CD4-positive, CD25-positive, alpha-beta regulatory T cell (primary cell): ENCODE results near the gene SCMH1. TPM values are rescaled to one million over a fixed set of nuclear protein-coding genes. Genes with fewer than 3 reads are reported as not detected.
A peak's percentile ranks its signal among the peaks of the same experiment; 100 is the strongest.

Source experiments
- ATAC-seq, 2 donors: fragments of 150-1000 bp; cut with Tn5 transposase; one replicate each; pipeline ENCODE4 v1.10.0; 2021; ENCODE audit warnings: low read depth in 2 of 2, moderate number of reproducible peaks in 2 of 2, moderate library complexity in 1 of 2
- DNase-seq, 3 donors: peaks; one replicate each; pipeline versions ENCODE4 v3.0.0 to v3.0.0-alpha.2; 2012 to 2022; ENCODE audit warnings: mixed read lengths in 1 of 3
- H3K27ac ChIP-seq: one replicate; pipeline ENCODE4 v1.7.0; 2013; ENCODE audit warnings: mild to moderate bottlenecking, low read length; ENCODE audit not compliant: insufficient read depth, poor library complexity, severe bottlenecking
- H3K27me3 ChIP-seq: one replicate; pipeline ENCODE4 v1.7.0; 2013; ENCODE audit warnings: low read length; ENCODE audit not compliant: control insufficient read depth, insufficient read depth
- H3K36me3 ChIP-seq: one replicate; pipeline ENCODE4 v1.7.0; 2013; ENCODE audit warnings: mild to moderate bottlenecking, low read length, moderate library complexity; ENCODE audit not compliant: control insufficient read depth, insufficient read depth
- H3K4me1 ChIP-seq: 2 replicates; pipeline ENCODE4 v1.7.0; 2013; ENCODE audit warnings: mild to moderate bottlenecking, low read length; ENCODE audit not compliant: insufficient read depth, control insufficient read depth, poor library complexity, severe bottlenecking
- H3K4me3 ChIP-seq: one replicate; pipeline ENCODE4 v1.7.0; 2013; ENCODE audit warnings: low read depth, mild to moderate bottlenecking, low read length, moderate library complexity
- H3K9me3 ChIP-seq, 2 experiments: 1 replicate in 1 of 2; 2 replicates in 1 of 2; pipeline ENCODE4 v1.7.0; 2013; ENCODE audit warnings: low read length in 2 of 2, mild to moderate bottlenecking in 1 of 2, moderate library complexity in 1 of 2; ENCODE audit not compliant: control insufficient read depth in 2 of 2
- H3K27ac Mint-ChIP-seq, 3 donors: one replicate each; pipeline ENCODE4 v1.8.0; 2020 to 2022; ENCODE audit warnings: mild to moderate bottlenecking in 3 of 3, mixed read lengths in 3 of 3, moderate library complexity in 2 of 3
- H3K27me3 Mint-ChIP-seq: one replicate; pipeline ENCODE4 v1.8.0; 2022; ENCODE audit warnings: mild to moderate bottlenecking, mixed read lengths
- H3K36me3 Mint-ChIP-seq: one replicate; pipeline ENCODE4 v1.8.0; 2020; ENCODE audit warnings: mixed read lengths
- H3K4me1 Mint-ChIP-seq, 4 donors: one replicate each; pipeline ENCODE4 v1.8.0; 2020 to 2022; ENCODE audit warnings: mixed read lengths in 4 of 4, mild to moderate bottlenecking in 1 of 4
- H3K4me3 Mint-ChIP-seq, 4 donors: one replicate each; pipeline ENCODE4 v1.8.0; 2020 to 2022; ENCODE audit warnings: mild to moderate bottlenecking in 4 of 4, mixed read lengths in 4 of 4, moderate library complexity in 3 of 4
- H3K9me3 Mint-ChIP-seq, 7 donors: one replicate each; pipeline ENCODE4 v1.8.0; 2020 to 2022; ENCODE audit warnings: mixed read lengths in 7 of 7, mild to moderate bottlenecking in 3 of 7, moderate library complexity in 2 of 7
- polyA plus RNA-seq, 4 donors: library from polyadenylated mRNA; unstranded; fragments of 300-500 nt; fragmentation: Illumina TruSeq; gene quantifications; one replicate each; pipeline ENCODE4 v1.2.3, GENCODE V29; 2021
- total RNA-seq: library from RNA; stranded (reverse); gene quantifications from one replicate; pipeline ENCODE4 v1.2.3, GENCODE V29; 2022

SCMH1 gene
- 27.6 TPM for total RNA-seq
- polyA plus RNA-seq: 1 to 10 TPM; 3.4 to 7.3 (median 5.2) TPM

DNA sequence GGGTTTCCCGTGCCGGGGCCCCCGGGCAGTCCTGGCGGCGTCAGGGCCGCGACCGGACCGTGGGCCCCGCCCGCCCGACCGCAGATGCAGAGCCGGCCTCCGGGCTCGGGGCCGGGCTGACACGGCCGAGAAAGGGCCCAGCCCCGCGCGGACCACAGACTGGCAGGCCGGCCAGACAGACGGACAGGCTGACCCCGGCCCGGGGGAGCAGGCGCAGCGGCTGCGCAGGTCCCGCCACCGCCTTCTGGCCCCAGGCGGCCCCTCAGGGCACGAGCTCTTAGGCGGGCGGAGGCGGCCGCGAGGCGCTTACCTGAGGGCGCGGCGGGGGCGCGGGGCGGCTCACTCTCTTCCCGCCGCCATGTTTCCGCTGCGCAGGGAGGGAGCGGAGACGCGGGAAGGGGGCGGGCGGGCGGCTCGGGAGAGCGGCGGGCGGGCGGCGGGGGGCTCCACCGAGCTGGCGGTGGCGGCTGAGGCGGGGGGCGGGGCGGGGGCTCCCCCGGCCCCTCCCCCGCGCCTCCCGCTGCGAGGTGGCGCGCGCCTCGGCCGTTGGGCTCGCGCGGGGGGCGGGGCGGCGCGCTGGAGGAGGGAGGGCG is at the start of gene SCMH1:
TSS of gene SCMH1 (minus strand) at position 558 of the 593 bp plus-strand sequence. CDS start 56,173 bp downstream, outside the sequence.
- no peaks in the 10 kb centered on the region for H3K27me3 ChIP-seq
- no peaks in the 10 kb centered on the region for H3K36me3 ChIP-seq
- H3K9me3 Mint-ChIP-seq: no peaks in the 10 kb centered on the region
- no peaks in the 10 kb centered on the region for H3K9me3 ChIP-seq
- peaks cover 13% of the 10 kb centered on the region for H3K4me1 ChIP-seq
- H3K4me1 Mint-ChIP-seq: peaks cover 15 to 22% (median 18%) of the 10 kb centered on the region in 4 donors
- no peaks in the 10 kb centered on the region for H3K27me3 Mint-ChIP-seq
- peak within 1 kb of the TSS; percentile 65 to 91 (median 76) for H3K27ac Mint-ChIP-seq
- peak; percentile 49 to 64 (median 60) for DNase-seq
- ATAC-seq: peak; percentile 71 to 74
- H3K36me3 Mint-ChIP-seq: no peaks in the 10 kb centered on the region
- peak within 1 kb of the TSS; percentile 87 to 90 (median 89) for H3K4me3 Mint-ChIP-seq
- peak within 1 kb of the TSS; percentile 69 for H3K4me3 ChIP-seq
- peak within 1 kb of the TSS; percentile 66 for H3K27ac ChIP-seq

DNA sequence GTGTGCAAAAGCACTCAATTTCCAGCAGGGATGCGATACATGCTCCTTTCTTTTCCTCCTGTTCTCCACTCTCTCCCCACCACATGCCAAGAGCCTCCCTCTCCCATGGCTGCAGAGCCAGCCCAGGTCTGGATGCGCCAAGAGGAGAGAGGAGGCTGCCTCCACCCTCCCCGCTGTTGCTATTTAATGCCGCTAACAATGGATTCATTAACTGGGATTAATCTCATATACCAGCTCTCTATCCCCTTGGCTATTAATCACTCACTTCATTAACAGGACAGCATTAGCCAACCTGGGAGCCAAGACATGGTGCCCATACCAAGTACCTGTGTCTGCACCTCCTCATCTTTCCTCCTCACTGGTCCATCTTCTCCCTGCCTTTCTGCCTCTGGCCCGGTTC is 49.1 kb upstream of the SCMH1 start:
- Mint-ChIP-seq H3K27me3 (peaks cover 24% of the 10 kb centered on the region), H3K27ac (no peak overlapping the region), H3K36me3 (no peaks in the 10 kb centered on the region), H3K9me3 (peaks cover 0 to 4% (median 0%) of the 10 kb centered on the region in 7 donors), H3K4me1 (no peaks in the 10 kb centered on the region), H3K4me3 (no peak overlapping the region)
- Histone ChIP-seq H3K9me3 (no peaks in the 10 kb centered on the region), H3K4me1 (no peaks in the 10 kb centered on the region), H3K4me3 (no peak overlapping the region), H3K27ac (no peak overlapping the region), H3K27me3 (peaks cover 4% of the 10 kb centered on the region), H3K36me3 (no peaks in the 10 kb centered on the region)
- ATAC-seq (no peak), DNase-seq (no peak)

DNA sequence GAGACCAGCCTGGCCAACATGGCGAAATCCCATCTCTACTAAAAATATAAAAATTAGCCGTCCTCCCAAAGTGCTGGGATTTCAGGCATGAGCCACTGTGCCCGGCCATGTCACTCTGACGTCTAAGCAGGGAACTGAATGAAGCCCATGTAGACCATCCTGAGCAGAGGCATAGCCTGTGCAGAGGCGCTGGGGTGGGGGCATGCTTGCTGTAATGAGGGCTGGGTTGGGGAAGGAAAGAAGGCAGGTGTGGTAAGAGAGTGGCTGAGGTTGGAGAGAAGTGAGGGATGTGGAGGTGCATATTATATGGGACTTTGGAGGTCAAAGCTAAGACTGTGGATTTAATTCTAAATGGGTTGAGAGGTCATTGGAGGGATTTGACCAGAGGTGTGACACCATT is 47.1 kb upstream of the SCMH1 start:
- no peak for ATAC-seq

DNA sequence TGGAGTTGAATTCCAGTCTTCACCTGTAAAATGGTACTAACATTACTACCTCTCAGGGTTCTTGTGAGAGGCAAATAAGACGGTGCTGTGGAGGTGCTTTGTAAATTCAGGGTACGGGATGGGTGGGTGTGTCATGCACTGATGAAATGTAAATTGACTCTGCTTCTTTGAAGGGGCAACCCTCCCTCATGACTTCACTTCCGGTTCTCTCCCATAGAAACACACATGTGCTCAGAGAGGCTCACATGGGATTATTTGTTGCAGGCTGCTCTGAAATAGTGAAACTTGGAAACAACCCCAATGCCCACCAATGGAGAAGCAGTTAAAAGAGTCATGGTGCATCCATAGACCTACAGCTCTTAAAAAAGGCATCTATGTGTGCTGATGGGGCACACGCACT is 44.9 kb upstream of the SCMH1 start:
- ATAC-seq (no peak), DNase-seq (no peak)
- peaks cover 4% of the 10 kb centered on the region for H3K27me3 ChIP-seq
- Mint-ChIP-seq H3K27me3 (peaks cover 63% of the 10 kb centered on the region), H3K4me3 (no peak overlapping the region), H3K36me3 (no peaks in the 10 kb centered on the region), H3K4me1 (no peaks in the 10 kb centered on the region), H3K27ac (no peak overlapping the region), H3K9me3 (peaks cover 0 to 4% (median 0%) of the 10 kb centered on the region in 7 donors)
- H3K27ac ChIP-seq: no peak overlapping the region
- no peaks in the 10 kb centered on the region for H3K36me3 ChIP-seq
- H3K9me3 ChIP-seq: no peaks in the 10 kb centered on the region
- H3K4me3 ChIP-seq: no peak overlapping the region
- no peaks in the 10 kb centered on the region for H3K4me1 ChIP-seq

More for the DNA sequence above, 47.1 kb upstream of the SCMH1 start:
- Mint-ChIP-seq H3K36me3 (no peaks in the 10 kb centered on the region), H3K9me3 (peaks cover 0 to 4% (median 0%) of the 10 kb centered on the region in 7 donors), H3K4me3 (no peak overlapping the region), H3K27me3 (peaks cover 42% of the 10 kb centered on the region), H3K4me1 (no peaks in the 10 kb centered on the region), H3K27ac (no peak overlapping the region)
- no peak for DNase-seq
- Histone ChIP-seq H3K27me3 (peaks cover 4% of the 10 kb centered on the region), H3K4me1 (no peaks in the 10 kb centered on the region), H3K36me3 (no peaks in the 10 kb centered on the region), H3K9me3 (no peaks in the 10 kb centered on the region), H3K4me3 (no peak overlapping the region), H3K27ac (no peak overlapping the region)

DNA sequence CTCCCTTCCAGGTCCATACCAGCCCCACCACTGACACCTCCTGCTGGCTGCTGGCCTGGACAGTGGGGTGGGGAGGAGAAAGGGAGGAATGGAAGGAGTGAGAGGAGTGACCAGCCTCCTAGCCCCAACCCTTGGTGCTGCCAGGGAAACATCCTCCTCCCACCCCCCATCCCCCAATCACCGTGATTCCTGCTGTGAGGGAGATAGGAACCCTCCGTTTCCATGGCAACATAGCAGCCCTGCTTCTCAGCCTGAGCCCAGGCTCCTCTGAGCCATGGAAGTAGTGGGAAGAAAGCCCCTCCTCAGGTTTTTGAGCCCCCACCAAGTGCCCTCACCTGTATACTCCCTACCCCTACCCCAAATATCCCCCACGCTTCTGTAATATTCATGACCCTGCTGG is 44.4 kb upstream of the SCMH1 start:
- H3K9me3 Mint-ChIP-seq: peaks cover 0 to 4% (median 0%) of the 10 kb centered on the region in 7 donors
- ATAC-seq (no peak), DNase-seq (no peak)
- no peaks in the 10 kb centered on the region for H3K9me3 ChIP-seq
- H3K36me3 Mint-ChIP-seq: no peaks in the 10 kb centered on the region
- H3K27ac Mint-ChIP-seq: no peak overlapping the region
- no peaks in the 10 kb centered on the region for H3K36me3 ChIP-seq
- no peaks in the 10 kb centered on the region for H3K4me1 ChIP-seq
- peaks cover 3% of the 10 kb centered on the region for H3K27me3 ChIP-seq
- H3K4me3 ChIP-seq: no peak overlapping the region
- no peak overlapping the region for H3K27ac ChIP-seq
- no peaks in the 10 kb centered on the region for H3K4me1 Mint-ChIP-seq
- H3K4me3 Mint-ChIP-seq: no peak overlapping the region
- peaks cover 64% of the 10 kb centered on the region for H3K27me3 Mint-ChIP-seq

DNA sequence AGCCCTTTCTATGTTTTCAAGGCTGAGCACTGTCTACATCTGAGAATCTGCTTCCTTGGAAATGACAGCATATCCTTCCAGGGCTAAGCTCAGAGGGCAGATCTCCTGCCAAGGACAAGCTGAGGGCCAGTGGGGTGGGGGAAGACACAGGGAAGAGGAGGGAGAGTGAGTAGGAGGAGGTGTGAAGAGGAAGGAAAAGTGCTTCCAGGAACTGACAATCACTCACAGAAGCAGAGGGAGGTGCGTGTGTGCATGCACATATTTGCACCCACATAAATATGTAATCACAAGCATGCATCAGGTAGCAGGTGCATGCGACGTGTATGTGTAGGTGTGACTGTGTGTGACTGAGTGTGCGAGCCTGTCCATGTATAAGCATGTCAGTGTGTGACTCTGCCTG is 43.7 kb upstream of the SCMH1 start:
- Histone ChIP-seq H3K36me3 (no peaks in the 10 kb centered on the region), H3K27me3 (no peaks in the 10 kb centered on the region), H3K9me3 (no peaks in the 10 kb centered on the region), H3K27ac (no peak overlapping the region), H3K4me1 (no peaks in the 10 kb centered on the region), H3K4me3 (no peak overlapping the region)
- H3K27ac Mint-ChIP-seq: peak overlapping the region in 1 of 3 donors; percentile 75
- peaks cover 0 to 2% (median 0%) of the 10 kb centered on the region in 7 donors for H3K9me3 Mint-ChIP-seq
- no peaks in the 10 kb centered on the region for H3K36me3 Mint-ChIP-seq
- no peak for ATAC-seq
- no peaks in the 10 kb centered on the region for H3K4me1 Mint-ChIP-seq
- no peak for DNase-seq
- no peak overlapping the region for H3K4me3 Mint-ChIP-seq
- peaks cover 64% of the 10 kb centered on the region for H3K27me3 Mint-ChIP-seq

DNA sequence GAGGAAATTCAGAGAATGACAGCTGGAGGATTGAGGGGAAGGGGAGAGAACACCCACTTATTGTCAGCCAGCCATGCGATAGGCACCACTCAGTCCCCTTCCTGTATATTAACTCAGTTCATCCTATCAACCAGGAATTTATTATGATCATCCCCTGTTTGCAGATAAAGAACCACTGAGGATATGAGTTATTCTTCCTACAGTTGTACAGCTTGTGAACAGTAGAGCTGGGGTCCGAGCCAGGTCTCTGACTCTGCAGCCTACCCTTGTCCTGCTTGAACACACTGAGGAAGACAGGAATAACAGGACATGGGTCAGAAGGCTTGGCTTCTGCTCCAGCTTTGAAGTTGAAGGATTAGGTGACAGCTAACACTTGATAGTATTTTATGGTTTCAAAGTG is 42.0 kb upstream of the SCMH1 start:
- DNase-seq (no peak), ATAC-seq (no peak)
- no peaks in the 10 kb centered on the region for H3K36me3 Mint-ChIP-seq
- Histone ChIP-seq H3K9me3 (no peaks in the 10 kb centered on the region), H3K4me1 (no peaks in the 10 kb centered on the region), H3K27me3 (no peaks in the 10 kb centered on the region), H3K27ac (no peak overlapping the region), H3K36me3 (no peaks in the 10 kb centered on the region), H3K4me3 (no peak overlapping the region)
- peaks cover 0 to 2% (median 0%) of the 10 kb centered on the region in 7 donors for H3K9me3 Mint-ChIP-seq
- no peaks in the 10 kb centered on the region for H3K4me1 Mint-ChIP-seq
- no peak overlapping the region for H3K27ac Mint-ChIP-seq
- H3K27me3 Mint-ChIP-seq: peaks cover 74% of the 10 kb centered on the region
- no peak overlapping the region for H3K4me3 Mint-ChIP-seq

DNA sequence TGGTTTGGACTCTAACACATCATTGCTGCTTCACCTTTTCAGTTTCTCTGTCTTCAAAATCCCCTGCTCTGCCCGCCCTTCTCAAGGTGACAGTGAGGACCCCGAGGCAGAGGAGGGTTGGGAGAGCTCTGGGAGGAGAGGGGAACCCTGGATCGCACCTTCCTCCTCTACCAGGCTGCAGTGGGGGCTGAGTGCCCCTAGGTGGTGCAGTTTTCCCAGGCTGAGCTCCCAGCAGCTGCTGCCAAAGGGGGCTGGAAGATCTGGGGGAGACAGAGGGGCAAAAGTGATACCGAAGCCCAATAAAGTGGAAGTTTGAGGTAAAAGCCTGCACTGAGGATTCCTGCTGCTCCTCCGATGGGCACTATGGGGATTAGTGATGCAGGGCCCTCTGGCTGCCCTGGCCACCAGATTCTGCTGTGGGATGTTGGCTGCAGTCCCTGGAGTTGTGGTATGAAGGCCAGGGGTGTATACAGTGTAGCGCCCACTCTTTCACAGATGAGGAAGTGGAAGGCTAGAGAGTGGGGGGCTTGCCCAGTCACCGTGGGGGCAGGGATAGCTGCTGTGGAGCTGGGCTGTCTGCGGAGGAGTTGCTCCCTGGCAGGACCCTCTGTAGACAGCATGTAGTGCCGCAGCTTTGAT is 40.7 kb upstream of the SCMH1 start:
- Histone ChIP-seq H3K36me3 (no peaks in the 10 kb centered on the region), H3K4me3 (no peak overlapping the region), H3K4me1 (no peaks in the 10 kb centered on the region), H3K27ac (no peak overlapping the region), H3K27me3 (no peaks in the 10 kb centered on the region), H3K9me3 (no peaks in the 10 kb centered on the region)
- Mint-ChIP-seq H3K4me1 (no peaks in the 10 kb centered on the region), H3K27ac (peak overlapping the region in 1 of 3 donors; percentile 11), H3K27me3 (peaks cover 74% of the 10 kb centered on the region), H3K9me3 (no peaks in the 10 kb centered on the region), H3K36me3 (no peaks in the 10 kb centered on the region), H3K4me3 (no peak overlapping the region)
- DNase-seq (no peak), ATAC-seq (peak in 1 of 2 donors; percentile 44)
